ENCODE results near the gene RFC4.
"Not testable (repeated sequence)": the region's sequence is repeated elsewhere in the genome, so short reads cannot be mapped to it uniquely, and the experiment has no call there.

RFC4 gene

GRCh38 chr3:186852994-186853393, 46.7 kb upstream of the RFC4 start:
- Histone ChIP-seq H3K36me3 (ENCODE audit: insufficient read depth, low read length) (no peaks in the 10 kb centered on the region), H4K20me1 (ENCODE audit: insufficient read depth, low read length) (no peaks in the 10 kb centered on the region), H2AFZ (ENCODE audit: low read length) (no peak overlapping the region), H3K9ac (ENCODE audit: low read length) (no peak overlapping the region), H3K79me2 (ENCODE audit: insufficient read depth, low read length) (no peaks in the 10 kb centered on the region), H3K9me2 (ENCODE audit: low read depth, low read length) (no peaks in the 10 kb centered on the region), H3K4me3 (ENCODE audit: low read depth, low read length, poor library complexity, severe bottlenecking) (no peak overlapping the region), H3F3A (ENCODE audit: insufficient read depth, low read length) (no peaks in the 10 kb centered on the region), H3K4me2 (ENCODE audit: low read length) (no peak overlapping the region), H3K9me3 (ENCODE audit: low read length) (no peaks in the 10 kb centered on the region), H3K27ac (ENCODE audit: low read depth, low read length, poor library complexity, severe bottlenecking) (no peak overlapping the region), H3K4me1 (ENCODE audit: insufficient read depth, low read length, severe bottlenecking) (no peaks in the 10 kb centered on the region), H3K27me3 (ENCODE audit: insufficient read depth, low read length) (no peaks in the 10 kb centered on the region)
- no peak for TF ChIP-seq EZH2 (IDR thresholded peaks at IDR 0.05; ENCODE audit: borderline replicate concordance, low read length)
- TF ChIP-seq, protein P1, sequence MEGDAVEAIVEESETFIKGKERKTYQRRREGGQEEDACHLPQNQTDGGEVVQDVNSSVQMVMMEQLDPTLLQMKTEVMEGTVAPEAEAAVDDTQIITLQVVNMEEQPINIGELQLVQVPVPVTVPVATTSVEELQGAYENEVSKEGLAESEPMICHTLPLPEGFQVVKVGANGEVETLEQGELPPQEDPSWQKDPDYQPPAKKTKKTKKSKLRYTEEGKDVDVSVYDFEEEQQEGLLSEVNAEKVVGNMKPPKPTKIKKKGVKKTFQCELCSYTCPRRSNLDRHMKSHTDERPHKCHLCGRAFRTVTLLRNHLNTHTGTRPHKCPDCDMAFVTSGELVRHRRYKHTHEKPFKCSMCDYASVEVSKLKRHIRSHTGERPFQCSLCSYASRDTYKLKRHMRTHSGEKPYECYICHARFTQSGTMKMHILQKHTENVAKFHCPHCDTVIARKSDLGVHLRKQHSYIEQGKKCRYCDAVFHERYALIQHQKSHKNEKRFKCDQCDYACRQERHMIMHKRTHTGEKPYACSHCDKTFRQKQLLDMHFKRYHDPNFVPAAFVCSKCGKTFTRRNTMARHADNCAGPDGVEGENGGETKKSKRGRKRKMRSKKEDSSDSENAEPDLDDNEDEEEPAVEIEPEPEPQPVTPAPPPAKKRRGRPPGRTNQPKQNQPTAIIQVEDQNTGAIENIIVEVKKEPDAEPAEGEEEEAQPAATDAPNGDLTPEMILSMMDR (IDR thresholded peaks at IDR 0.05; ENCODE audit: low read length), result no peak

GRCh38 chr3:186851835-186852234, 45.6 kb upstream of the RFC4 start:
- not testable (repeated sequence) for H3K4me2 ChIP-seq (ENCODE audit: low read length)

DNA sequence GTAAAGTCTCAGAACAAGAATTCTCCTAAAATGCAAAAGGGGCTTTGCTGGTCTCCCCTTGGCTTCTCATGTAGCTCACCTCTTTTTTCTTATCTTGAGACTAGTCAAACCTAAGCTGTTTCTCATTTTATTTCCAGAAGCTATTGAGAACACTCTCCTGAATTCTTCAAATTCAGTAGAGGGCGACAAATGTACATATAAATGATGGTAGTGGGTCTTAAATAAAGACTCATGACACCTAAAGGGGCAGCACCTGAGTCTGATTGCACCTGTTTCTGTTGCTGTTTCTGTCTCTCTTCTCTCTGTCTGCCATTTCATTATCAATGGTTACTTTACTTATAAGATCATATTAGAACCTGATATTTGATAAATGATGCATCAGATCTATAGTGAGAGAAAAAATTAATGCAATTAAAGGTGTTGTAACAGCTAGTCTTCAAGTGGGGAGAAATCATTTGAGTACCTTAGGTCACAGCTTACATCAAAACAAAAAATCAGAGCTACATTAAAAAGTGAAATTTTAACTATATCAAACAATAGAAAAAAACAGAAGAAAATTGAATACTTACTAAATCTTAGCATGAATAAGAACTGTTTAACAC, 43.2 kb upstream of the RFC4 start:
- H3K9me3 ChIP-seq (ENCODE audit: low read length), result no peaks in the 10 kb centered on the region
- H3K79me2 ChIP-seq (ENCODE audit: insufficient read depth, low read length), result no peaks in the 10 kb centered on the region
- no peak overlapping the region for H2AFZ ChIP-seq (ENCODE audit: low read length)
- no peaks in the 10 kb centered on the region for H3K4me1 ChIP-seq (ENCODE audit: insufficient read depth, low read length, severe bottlenecking)
- H3K9ac ChIP-seq (ENCODE audit: low read length), result no peak overlapping the region
- no peak overlapping the region for H3K27ac ChIP-seq (ENCODE audit: low read depth, low read length, poor library complexity, severe bottlenecking)
- H3K36me3 ChIP-seq (ENCODE audit: insufficient read depth, low read length), result no peaks in the 10 kb centered on the region
- peaks cover 6% of the 10 kb centered on the region; the same call in 1 of the 2 replicates for H3K27me3 ChIP-seq (ENCODE audit: insufficient read depth, low read length)
- H3K4me3 ChIP-seq (ENCODE audit: low read depth, low read length, poor library complexity, severe bottlenecking), result no peak overlapping the region
- no peak overlapping the region for H3K4me2 ChIP-seq (ENCODE audit: low read length)
- no peaks in the 10 kb centered on the region for H4K20me1 ChIP-seq (ENCODE audit: insufficient read depth, low read length)
- H3K9me2 ChIP-seq (ENCODE audit: low read depth, low read length), result no peaks in the 10 kb centered on the region
- no peak for TF ChIP-seq EZH2 (IDR thresholded peaks at IDR 0.05; ENCODE audit: borderline replicate concordance, low read length)
- TF ChIP-seq, protein P1 (IDR thresholded peaks at IDR 0.05; ENCODE audit: low read length), result peak; percentile 94
- no peaks in the 10 kb centered on the region for H3F3A ChIP-seq (ENCODE audit: insufficient read depth, low read length)

More at GRCh38 chr3:186851835-186852234, 45.6 kb upstream of the RFC4 start:
- H3K9me3 ChIP-seq (ENCODE audit: low read length); H3K27ac ChIP-seq (ENCODE audit: low read depth, low read length, poor library complexity, severe bottlenecking); H2AFZ ChIP-seq (ENCODE audit: low read length); H3K9ac ChIP-seq (ENCODE audit: low read length); H3K9me2 ChIP-seq (ENCODE audit: low read depth, low read length); H3F3A ChIP-seq (ENCODE audit: insufficient read depth, low read length); H3K79me2 ChIP-seq (ENCODE audit: insufficient read depth, low read length); H3K36me3 ChIP-seq (ENCODE audit: insufficient read depth, low read length); H3K4me3 ChIP-seq (ENCODE audit: low read depth, low read length, poor library complexity, severe bottlenecking); H4K20me1 ChIP-seq (ENCODE audit: insufficient read depth, low read length); H3K4me1 ChIP-seq (ENCODE audit: insufficient read depth, low read length, severe bottlenecking); H3K27me3 ChIP-seq (ENCODE audit: insufficient read depth, low read length): not testable (repeated sequence)

DNA sequence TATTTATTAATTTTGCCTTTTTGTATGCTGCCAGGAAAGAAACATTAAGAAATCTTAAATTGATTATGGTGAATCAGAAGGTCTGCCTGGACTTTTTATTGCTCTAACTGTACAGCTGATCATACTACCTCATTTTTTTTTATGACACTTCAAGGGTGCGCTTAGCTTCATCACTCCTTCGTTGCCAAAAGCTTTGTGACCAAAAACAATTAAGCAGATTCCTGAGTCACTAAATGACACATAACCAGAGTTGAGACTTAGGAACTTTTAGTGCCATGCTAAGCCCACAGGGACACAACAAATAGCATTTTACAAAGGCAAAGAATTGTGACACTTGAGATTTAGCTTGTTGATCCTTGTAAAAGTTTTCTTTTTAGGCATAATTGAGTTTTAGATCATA, 41.2 kb upstream of the RFC4 start:
- no peak overlapping the region for H3K4me2 ChIP-seq (ENCODE audit: low read length)
- no peaks in the 10 kb centered on the region for H4K20me1 ChIP-seq (ENCODE audit: insufficient read depth, low read length)
- no peak overlapping the region for H2AFZ ChIP-seq (ENCODE audit: low read length)
- H3F3A ChIP-seq (ENCODE audit: insufficient read depth, low read length), result no peaks in the 10 kb centered on the region
- H3K4me3 ChIP-seq (ENCODE audit: low read depth, low read length, poor library complexity, severe bottlenecking), result no peak overlapping the region
- no peaks in the 10 kb centered on the region for H3K9me2 ChIP-seq (ENCODE audit: low read depth, low read length)
- H3K4me1 ChIP-seq (ENCODE audit: insufficient read depth, low read length, severe bottlenecking), result no peaks in the 10 kb centered on the region
- TF ChIP-seq EZH2 (IDR thresholded peaks at IDR 0.05; ENCODE audit: borderline replicate concordance, low read length), result no peak
- TF ChIP-seq, protein P1 (IDR thresholded peaks at IDR 0.05; ENCODE audit: low read length), result no peak
- no peaks in the 10 kb centered on the region for H3K79me2 ChIP-seq (ENCODE audit: insufficient read depth, low read length)
- H3K9ac ChIP-seq (ENCODE audit: low read length), result no peak overlapping the region
- peaks cover 6% of the 10 kb centered on the region; the same call in 1 of the 2 replicates for H3K27me3 ChIP-seq (ENCODE audit: insufficient read depth, low read length)
- H3K36me3 ChIP-seq (ENCODE audit: insufficient read depth, low read length), result no peaks in the 10 kb centered on the region
- no peak overlapping the region for H3K27ac ChIP-seq (ENCODE audit: low read depth, low read length, poor library complexity, severe bottlenecking)
- H3K9me3 ChIP-seq (ENCODE audit: low read length), result no peaks in the 10 kb centered on the region

Data from OCI-LY1 (cell line).